ENCODE data around the gene NPAS3. TPM values are rescaled to one million over a fixed set of nuclear protein-coding genes. Genes with fewer than 3 reads are reported as not detected.

Gene NPAS3
- total RNA-seq, 2 experiments from 2014 or later = not detected

DNA sequence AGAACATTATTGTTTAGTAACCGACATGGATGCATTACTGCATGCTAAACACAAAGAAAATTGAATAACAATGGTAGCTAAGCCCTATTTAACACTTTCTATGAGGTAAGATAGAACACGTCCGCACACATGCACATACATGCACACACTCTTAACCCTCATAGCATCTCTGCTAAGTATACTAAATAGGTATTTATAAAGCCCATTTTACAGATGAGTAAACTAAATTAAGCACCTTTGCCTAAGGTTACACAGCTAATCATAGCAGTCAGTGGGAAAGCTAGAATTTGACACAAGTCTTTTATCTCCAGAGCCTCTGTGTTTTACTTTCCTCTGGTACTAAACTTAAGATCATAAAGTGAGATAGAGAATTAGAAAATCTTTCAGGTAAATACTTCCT, 577.2 kb downstream of the NPAS3 start:
- ChIA-PET CTCF (no interaction called here), POLR2A (no interaction called here)
- Mint-ChIP-seq H3K27ac (no peak overlapping the region), H3K9me3 (no peaks in the 10 kb centered on the region), H3K27me3 (no peaks in the 10 kb centered on the region), H3K4me1 (ENCODE audit: low read depth) (no peaks in the 10 kb centered on the region), H3K36me3 (ENCODE audit: low read depth) (no peaks in the 10 kb centered on the region), H3K4me3 (no peak overlapping the region)
- intact Hi-C loops (cut with micrococcal nuclease) = no loop called here
- DNase-seq (no peak), ATAC-seq (no peak)
- TF ChIP-seq, protein P1, sequence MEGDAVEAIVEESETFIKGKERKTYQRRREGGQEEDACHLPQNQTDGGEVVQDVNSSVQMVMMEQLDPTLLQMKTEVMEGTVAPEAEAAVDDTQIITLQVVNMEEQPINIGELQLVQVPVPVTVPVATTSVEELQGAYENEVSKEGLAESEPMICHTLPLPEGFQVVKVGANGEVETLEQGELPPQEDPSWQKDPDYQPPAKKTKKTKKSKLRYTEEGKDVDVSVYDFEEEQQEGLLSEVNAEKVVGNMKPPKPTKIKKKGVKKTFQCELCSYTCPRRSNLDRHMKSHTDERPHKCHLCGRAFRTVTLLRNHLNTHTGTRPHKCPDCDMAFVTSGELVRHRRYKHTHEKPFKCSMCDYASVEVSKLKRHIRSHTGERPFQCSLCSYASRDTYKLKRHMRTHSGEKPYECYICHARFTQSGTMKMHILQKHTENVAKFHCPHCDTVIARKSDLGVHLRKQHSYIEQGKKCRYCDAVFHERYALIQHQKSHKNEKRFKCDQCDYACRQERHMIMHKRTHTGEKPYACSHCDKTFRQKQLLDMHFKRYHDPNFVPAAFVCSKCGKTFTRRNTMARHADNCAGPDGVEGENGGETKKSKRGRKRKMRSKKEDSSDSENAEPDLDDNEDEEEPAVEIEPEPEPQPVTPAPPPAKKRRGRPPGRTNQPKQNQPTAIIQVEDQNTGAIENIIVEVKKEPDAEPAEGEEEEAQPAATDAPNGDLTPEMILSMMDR (IDR thresholded peaks at IDR 0.05) = no peak

DNA sequence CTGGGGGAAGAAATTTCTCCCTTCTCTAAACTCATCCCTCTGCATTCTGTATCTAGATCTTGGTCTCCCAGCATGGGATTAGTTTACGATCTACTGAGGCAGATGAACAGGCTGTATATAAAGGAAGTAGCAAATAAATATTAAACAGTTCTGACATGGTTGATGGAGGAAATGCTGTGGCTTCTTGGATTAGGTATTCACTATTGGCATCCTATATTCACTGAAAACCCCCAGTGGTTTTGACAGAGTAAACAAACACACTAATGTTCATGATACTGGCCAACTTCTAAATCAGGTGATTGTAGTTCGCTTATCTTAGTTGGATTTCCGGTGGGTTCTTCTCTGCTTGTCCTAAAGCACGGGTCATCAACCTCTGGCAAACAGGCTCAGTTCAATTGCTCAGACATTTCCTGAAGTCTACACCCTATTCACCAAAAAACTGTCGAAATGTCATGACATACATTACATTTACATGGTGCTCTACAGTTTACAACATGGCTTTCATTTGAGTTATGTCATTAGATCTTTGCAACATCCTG, 578.3 kb downstream of the NPAS3 start:
- no peaks in the 10 kb centered on the region for H3K36me3 Mint-ChIP-seq (ENCODE audit: low read depth)
- ChIA-PET CTCF (no interaction called here), POLR2A (no interaction called here)
- H3K27me3 Mint-ChIP-seq = no peaks in the 10 kb centered on the region
- ATAC-seq (no peak), DNase-seq (no peak)
- H3K4me1 Mint-ChIP-seq (ENCODE audit: low read depth) = no peaks in the 10 kb centered on the region
- no peak overlapping the region for H3K27ac Mint-ChIP-seq
- TF ChIP-seq, protein P1 (IDR thresholded peaks at IDR 0.05) = no peak
- H3K9me3 Mint-ChIP-seq = no peaks in the 10 kb centered on the region
- H3K4me3 Mint-ChIP-seq = no peak overlapping the region
- intact Hi-C loops (cut with micrococcal nuclease) = no loop called here

DNA sequence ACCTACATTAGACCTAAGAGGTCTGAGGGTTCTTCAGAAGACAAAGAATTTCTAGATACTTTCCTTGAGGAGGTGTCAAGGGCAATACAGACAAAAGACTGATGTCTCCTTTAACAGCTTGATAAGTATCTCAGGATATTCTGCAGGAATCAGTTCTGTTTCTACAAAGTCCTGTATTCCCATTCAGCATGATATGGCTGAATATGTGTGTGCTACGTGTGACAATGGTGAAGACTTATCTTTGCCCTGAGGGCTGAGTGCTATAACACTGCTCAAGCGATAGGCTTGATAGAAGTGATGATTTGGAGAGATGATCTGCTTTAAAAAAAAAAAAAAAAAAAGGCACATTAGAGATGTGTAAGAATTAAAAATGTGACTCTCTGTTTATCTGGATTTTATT, 582.5 kb downstream of the NPAS3 start:
- ChIA-PET POLR2A (no interaction called here), CTCF (no interaction called here)
- intact Hi-C loops (cut with micrococcal nuclease) = no loop called here
- TF ChIP-seq, protein P1 (IDR thresholded peaks at IDR 0.05) = no peak
- peaks cover 2% of the 10 kb centered on the region for H3K27me3 Mint-ChIP-seq
- H3K36me3 Mint-ChIP-seq (ENCODE audit: low read depth) = no peaks in the 10 kb centered on the region
- no peak for DNase-seq
- no peaks in the 10 kb centered on the region for H3K4me1 Mint-ChIP-seq (ENCODE audit: low read depth)
- H3K9me3 Mint-ChIP-seq = no peaks in the 10 kb centered on the region
- H3K27ac Mint-ChIP-seq = no peak overlapping the region
- no peak overlapping the region for H3K4me3 Mint-ChIP-seq
- no peak for ATAC-seq

DNA sequence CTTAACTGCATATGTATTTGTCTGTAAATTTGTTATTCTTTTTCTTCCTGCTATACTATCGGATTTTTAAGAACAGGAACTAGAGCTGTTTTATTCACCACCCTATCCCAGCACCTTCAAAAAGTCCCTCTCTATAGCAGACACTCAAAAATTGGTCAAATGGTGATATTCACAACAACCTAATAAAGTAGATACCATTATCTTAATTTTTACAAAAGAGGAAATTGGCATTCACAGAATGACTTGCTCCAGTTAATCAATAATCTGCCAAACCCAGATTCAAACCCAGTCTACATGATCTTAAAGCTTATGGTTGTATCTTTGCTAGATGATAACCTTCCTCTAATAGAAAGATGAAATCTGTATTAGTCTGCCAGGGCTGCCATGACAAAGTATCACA, 585.6 kb downstream of the NPAS3 start:
- TF ChIP-seq, protein P1 (IDR thresholded peaks at IDR 0.05) = no peak
- ChIA-PET POLR2A (no interaction called here), CTCF (no interaction called here)
- ATAC-seq (no peak), DNase-seq (no peak)
- Mint-ChIP-seq H3K27ac (no peak overlapping the region), H3K9me3 (no peaks in the 10 kb centered on the region), H3K36me3 (ENCODE audit: low read depth) (no peaks in the 10 kb centered on the region), H3K4me1 (ENCODE audit: low read depth) (no peaks in the 10 kb centered on the region), H3K4me3 (no peak overlapping the region), H3K27me3 (peaks cover 2% of the 10 kb centered on the region)
- intact Hi-C loops (cut with micrococcal nuclease) = no loop called here

DNA sequence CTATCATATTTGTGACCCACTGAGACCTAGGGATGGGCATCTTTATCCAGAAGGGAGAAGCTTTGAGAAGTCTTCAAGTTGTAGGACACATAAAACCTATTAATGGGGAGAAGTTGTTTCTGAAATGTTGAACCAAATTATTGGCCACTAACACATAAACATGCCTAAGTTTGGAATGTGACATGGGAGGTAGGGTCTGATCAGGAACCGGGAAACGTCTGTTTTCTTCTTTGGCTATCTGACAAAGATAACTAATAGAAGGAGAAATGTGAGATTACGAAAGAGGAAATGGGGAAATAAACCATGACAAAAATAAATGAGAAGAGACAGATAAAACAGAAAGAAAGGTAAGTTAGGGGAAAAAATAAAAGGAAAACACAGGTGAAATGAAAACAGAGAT, 586.9 kb downstream of the NPAS3 start:
- Mint-ChIP-seq H3K4me3 (no peak overlapping the region), H3K27me3 (peaks cover 2% of the 10 kb centered on the region), H3K4me1 (ENCODE audit: low read depth) (no peaks in the 10 kb centered on the region), H3K36me3 (ENCODE audit: low read depth) (no peaks in the 10 kb centered on the region), H3K27ac (no peak overlapping the region), H3K9me3 (no peaks in the 10 kb centered on the region)
- TF ChIP-seq, protein P1 (IDR thresholded peaks at IDR 0.05) = no peak
- DNase-seq (no peak), ATAC-seq (no peak)
- ChIA-PET CTCF (no interaction called here), POLR2A (no interaction called here)
- intact Hi-C loops (cut with micrococcal nuclease) = no loop called here

Measured in activated CD8-positive, alpha-beta T cell treated with anti-CD3 and anti-CD28 coated beads for 36 hours (primary cell).